AG09309 (cell line): ENCODE results near the gene MED9.

ENCODE experiments used
- DNase-seq: peaks from one replicate; pipeline ENCODE4 v3.0.0-alpha.2; 2010; ENCODE audit warnings: low read depth
- H3K4me3 ChIP-seq: 2 replicates; pipeline ENCODE4 v1.5.1; 2011; ENCODE audit warnings: mild to moderate bottlenecking, low read depth, low read length, moderate library complexity; ENCODE audit not compliant: control insufficient read depth
- CTCF ChIP-seq: IDR thresholded peaks from 2 replicates; pipeline ENCODE4 v1.5.1; 2011; ENCODE audit warnings: mild to moderate bottlenecking, low read depth, low read length, inconsistent platforms; ENCODE audit not compliant: insufficient read depth, control insufficient read depth; ENCODE audit errors: missing control alignments

The MED9 gene

DNA sequence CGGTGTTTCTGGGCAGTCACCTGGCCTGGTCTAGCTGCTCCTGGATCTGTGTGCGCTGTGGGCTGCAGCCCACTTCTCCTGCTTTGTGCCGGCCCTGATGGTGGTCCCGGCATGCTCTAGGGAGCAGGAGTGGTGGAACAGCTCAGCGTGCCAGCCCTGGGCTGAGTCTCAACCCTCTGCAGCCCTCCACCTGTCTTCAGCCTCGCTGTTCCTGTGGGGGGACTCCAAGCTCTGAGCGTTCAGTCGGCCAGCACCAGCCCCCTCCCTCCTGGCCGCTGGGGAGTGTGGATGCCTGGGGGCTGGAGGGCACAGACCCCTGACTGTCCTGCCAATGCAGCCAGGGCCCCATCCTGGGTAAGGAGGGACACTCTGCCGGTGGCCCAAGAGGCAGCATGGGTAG lies 43.1 kb downstream of the MED9 start:
- no peak for DNase-seq

DNA sequence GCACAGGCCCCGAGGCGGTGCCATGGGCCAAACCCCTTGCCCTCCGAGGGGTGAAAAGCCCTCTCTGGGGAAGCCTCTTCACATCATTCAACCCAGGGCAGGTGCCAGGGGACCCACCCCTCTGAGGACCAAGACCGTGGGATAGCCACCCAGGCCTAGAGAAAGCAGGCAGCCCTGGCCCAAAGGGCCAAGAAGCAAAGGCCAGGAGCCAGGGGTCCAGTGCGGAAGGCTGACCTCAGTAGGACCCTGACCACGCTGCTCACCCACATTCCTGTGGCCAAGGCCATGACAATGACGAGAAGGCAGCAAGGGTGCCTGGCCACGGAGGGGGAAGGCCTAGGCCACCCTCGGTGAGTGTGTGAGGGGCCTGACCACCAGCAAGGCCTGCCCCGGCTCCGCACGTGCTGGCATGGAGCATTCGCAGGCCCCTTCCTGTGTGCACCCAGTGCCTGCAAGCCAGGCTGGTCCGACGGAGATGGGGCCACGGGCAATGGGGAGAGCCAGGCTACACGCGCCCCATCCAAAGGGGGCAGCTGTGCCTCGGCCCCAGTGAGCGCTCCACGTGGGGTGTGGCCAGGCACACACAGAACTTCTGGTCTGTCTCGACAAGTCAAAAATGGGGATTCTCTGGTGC lies 43.9 kb downstream of the MED9 start:
- DNase-seq = no peak
- TF ChIP-seq CTCF = no peak
- no peak overlapping the region for H3K4me3 ChIP-seq

More for the DNA sequence above, 43.1 kb downstream of the MED9 start:
- no peak for TF ChIP-seq CTCF
- no peak overlapping the region for H3K4me3 ChIP-seq

DNA sequence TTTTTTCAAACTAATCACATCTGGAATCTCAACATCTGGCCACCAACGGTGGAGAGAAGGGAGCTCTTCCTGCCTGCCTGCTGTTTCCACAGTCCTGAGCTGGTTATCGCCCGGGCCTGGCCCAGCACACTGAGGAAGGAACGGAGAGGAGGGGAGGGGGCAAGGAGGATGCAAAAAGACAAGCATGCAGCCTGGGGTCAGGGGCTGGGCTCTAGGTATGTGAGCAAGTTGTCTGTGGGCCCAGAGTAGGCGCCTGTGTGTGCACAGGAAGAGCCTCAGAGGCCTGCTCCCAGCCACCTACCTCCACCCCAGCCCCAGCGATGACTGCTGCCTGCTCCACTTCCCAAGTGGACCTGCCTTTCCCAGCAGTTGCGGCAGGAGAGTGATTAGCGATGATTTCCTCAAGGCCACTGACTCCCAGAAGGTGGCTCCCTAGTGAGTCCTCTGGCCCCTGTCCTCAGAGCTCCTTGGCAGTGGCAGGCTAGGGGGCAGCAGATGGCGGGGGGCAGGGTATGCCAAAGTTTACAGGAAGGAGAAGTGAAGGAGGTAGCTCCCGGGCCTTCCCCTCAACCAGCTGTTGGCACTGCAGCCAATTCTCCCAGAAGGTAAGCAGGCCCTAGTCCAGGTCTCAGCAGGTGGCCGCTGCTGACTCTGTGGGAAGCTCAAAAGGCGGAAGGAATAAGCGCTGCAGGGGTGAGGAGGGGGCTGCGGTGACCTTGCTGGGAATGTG lies 46.4 kb downstream of the MED9 start:
- no peak for DNase-seq
- no peak overlapping the region for H3K4me3 ChIP-seq
- TF ChIP-seq CTCF = no peak

DNA sequence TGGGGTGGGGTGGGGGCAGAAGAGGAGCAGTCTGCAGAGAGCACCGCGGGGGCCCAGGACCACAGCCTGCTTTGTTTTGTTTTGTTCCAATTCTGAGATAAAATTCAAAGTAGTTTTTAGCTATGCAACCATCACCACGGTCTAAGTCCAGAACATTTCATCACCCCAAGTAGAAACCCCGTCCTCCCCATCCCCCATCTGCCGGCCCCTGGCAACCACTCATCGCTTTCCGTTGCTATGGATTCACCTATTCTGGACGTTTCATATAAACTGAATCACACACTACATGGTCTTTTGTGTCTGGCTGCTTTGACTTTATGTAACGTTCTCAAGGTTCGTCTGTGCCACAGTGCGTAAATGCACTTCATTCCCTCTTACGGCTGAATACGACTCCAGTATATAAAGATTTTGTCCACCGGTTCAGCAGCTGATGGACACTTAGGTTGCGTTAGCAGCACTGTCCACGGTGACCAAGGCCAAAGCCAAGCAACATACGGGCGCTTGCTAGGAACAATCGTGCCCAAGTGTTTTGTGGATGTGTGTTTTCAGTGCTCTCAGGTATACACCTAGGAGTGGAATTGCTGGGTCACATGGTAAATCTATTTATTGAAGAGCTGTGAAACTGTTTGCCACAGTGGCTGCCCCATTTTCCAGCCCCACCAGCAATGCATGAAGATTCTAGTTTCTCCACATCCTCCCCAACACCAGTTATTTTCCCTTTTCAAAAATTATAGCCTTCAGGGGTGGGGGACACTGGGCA lies 47.1 kb downstream of the MED9 start:
- H3K4me3 ChIP-seq = no peak overlapping the region

DNA sequence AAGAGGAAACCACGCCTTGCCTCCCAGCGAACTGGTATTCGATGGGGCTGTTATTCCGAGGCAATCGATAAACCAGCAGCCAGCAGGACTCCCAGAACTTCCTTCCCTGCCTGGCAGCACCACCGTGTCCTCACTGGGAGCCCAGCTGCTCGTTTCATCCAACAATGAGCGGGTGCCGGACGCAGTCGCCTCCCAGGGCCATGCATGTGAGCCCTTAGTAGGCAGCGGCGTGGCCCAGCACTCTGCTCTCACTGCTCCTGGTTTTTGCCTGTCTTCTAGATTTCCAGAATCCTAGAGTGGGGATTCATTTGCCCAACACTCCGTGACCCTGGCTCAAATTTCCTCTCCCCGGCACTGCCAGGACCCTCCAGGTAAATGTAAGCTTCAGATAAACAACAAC lies 48.5 kb downstream of the MED9 start:
- H3K4me3 ChIP-seq = no peak overlapping the region
- TF ChIP-seq CTCF = no peak
- no peak for DNase-seq

More for the DNA sequence above, 47.1 kb downstream of the MED9 start:
- DNase-seq = no peak
- no peak for TF ChIP-seq CTCF

DNA sequence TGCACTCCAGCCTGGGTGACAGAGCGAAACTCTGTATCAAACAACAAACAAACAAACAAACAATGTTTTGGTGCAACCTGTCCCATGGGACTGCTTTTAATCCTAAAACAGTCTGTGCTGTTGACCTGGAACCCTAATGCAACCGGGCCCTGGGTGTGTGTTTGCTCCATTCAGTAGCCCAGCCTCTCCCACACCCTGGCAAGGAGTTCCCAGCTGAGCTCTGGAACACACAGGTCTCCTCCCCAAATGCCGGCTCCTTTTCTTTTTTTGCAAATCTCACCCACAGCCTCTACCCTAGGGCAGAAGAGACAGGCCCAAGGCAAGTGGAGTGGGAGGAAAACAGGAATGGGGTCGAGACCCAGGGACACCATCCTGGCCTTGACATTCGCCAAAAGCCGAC lies 49.2 kb downstream of the MED9 start:
- TF ChIP-seq CTCF = no peak
- no peak for DNase-seq
- H3K4me3 ChIP-seq = no peak overlapping the region
